Measurements from ENCODE around the gene MISP.

The MISP gene

DNA sequence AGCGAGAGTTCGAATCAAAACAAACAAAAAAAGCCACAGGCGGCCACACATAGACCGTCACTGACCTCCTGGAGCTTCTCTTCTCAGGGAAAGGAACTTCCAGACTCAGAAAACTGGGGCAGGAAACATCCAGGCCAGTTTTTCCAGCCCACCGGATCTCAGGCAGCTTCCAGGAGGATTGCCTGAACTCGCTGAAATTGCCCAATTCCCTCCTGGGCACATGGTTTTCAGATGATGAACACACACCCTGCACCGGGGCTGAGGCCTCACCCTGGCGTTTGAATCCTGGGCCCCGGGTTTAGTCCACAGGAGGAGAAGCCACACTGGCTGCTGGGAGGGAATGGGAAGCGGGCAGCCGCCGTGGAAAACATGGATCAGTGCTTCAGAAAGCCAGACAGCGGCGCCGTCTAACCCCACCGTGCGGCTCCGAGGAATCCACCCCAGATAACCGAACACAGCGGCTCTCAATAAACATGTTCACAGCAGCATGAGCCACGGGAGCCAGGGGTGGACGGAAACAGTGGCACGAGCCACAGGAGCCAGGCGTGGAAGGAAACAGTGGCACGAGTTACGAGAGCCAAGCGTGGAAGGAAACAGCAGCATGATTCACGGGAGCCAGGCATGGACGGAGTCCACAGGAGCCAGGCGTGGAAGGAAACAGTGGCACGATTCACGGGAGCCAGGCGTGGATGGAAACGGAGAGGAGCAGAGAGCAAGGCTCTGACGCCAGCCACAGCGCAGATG, 28.2 kb downstream of the MISP start:
- no peak for DNase-seq

DNA sequence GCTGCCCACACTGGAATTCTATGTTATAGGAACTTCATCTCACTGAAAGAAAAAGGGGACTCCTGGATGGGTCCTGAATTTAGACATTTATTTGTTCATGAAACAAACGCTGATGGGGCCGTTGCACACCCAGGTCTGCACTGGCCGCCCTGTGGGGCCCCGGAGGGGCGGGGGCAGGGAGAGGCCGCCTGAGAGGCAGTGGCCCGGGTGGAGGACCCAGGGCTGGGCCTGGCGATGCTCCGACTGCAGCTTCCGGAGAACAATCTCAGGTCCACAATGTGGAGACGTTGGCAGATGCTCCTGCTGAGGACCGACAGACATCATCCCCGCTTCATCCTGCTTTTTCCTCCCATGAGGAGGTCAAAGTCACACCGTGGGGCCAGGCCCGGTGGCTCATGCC, 30.0 kb downstream of the MISP start:
- DNase-seq: no peak

DNA sequence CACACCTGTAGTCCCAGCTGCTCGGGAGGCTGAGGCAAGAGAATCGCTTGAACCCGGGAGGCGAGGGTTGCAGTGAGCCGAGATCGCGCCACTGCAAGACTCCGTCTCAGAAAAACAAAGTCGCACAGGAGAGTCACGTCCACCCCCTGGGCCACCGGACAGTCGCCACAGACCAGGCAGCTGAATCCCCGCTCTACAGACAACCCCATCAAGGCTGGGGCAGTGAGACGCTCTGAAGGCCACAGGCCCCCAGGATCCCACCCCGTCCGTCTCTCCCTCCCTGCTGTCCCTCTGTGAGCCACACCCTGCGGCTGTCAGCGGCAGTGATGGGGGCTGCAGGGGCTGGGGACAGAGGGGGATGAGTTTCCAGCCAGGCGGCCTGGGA, 30.9 kb downstream of the MISP start:
- no peak for DNase-seq

DNA sequence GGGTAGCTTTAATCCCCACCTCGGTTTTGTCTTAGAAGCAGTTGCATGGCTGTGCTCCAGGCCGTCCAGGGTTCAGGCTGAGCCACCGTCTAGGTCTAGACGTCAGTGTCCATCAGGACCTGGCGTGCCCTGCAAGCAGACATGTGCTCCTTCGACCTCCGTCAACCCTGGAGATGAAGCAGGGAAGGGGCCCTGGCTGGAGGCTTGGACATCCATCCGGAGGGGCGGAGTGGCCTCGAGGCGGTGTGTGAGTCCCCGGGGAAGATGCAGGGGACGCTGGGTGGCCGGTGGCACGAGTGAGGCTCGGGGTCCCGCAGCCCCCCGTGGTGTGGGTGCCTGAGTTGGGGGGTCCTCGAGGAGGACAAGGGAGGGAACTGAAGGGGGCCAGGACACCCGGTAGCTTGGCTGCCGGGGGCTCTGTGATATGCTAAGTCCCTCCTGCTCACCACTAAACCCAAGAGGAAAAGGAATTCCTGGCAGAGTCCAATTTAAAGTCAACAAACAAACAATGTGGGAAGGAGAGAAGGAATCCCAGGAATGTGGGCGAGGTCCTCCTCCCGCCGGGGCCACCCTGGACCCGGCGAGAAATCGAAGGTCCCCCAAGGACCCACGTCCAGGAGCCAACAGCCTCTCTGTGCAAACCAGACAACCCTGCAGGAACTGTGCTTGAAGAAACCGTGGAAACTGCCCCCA, 31.4 kb downstream of the MISP start:
- no peak for DNase-seq

DNA sequence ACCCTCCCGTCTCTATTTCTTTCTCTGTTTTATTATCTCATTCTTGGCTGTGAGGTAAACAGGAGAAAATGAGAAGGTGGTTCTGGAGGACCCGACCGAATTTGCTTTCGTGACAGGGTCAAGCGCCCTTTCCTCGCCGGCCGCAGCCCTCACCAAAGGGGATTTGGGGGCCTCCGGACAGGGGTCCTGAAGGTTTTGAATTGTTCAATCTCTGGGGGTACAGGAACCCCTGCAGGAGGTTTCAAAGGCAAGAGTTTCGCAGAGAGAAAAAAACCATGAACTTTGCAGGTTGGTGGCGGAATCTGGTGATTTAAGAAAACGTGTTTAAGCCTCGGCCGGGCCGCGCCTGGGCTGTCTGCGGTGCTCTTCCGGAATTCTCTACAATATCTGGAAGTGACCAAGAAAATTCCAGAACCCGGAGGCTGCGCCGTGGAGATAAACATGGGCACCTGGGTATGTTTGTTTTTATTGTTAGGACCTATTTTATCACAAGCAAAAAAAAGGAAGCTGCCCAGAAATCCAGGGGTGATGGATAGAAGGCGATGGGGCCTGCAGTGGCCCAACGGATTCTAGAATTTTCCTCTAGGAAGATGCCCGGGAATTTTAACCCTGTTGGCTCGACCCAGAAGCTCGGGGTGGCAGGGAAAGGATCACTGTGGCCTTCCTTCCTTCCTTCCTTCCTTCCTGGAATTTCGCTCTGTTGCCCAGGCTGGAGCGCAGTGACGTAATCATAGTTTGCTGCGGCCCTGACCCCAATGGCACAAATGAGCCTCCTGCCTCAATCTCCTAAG, 32.2 kb downstream of the MISP start:
- no peak for DNase-seq

DNA sequence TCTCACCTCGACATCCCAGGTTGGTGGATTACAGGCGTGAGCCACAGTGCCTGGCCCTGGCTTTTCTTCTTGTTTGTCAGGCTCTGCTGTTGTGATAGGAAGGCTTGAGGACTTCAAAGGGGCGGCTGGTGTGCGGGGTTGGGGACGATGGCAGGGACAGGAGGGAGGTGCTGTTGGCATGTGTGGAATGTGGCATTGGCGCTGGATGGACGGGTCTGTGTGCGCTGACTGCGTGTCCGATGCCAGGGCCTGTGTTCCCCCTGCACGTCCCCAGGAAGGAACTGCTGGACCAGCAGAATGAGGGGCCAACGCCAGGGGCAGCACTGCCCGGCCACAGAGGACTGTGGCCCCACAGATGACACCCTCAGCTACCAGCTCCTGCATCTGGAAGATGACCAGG, 33.6 kb downstream of the MISP start:
- no peak for DNase-seq

DNA sequence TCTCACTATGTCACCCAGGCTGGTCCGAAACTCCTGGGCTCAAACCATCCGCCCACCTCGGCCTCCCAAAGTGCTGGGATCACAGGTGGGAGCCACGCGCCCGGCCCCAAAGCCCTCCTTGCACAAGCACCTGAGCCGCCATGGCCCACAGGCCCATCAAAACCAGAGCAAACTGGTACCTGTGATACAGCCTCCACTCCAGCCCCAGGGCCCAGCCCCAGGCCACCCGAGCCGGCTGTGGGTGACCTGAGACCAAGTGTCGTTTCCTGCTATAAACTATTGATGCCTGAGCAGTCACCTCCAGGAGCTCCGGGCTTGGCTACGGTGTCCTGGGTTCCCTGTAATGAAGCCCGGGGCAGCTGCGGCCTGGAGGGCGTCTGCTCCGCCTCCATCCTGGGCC, 36.6 kb downstream of the MISP start:
- no peak for DNase-seq

DNA sequence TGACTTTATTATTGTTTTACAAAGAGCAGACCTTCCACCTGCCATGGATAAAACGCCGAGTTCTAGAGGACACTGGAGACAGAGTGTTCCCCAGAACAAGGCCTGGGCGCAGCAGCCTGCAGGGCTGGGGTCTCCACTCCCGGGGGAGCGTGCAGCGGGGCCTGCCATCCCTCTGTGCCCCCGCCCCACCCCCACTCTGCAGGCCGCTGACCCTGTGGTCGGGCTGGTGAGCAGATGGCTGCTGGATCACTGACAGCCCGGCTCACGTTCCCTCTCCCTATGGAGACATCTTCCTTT, 37.7 kb downstream of the MISP start:
- DNase-seq: no peak

DNA sequence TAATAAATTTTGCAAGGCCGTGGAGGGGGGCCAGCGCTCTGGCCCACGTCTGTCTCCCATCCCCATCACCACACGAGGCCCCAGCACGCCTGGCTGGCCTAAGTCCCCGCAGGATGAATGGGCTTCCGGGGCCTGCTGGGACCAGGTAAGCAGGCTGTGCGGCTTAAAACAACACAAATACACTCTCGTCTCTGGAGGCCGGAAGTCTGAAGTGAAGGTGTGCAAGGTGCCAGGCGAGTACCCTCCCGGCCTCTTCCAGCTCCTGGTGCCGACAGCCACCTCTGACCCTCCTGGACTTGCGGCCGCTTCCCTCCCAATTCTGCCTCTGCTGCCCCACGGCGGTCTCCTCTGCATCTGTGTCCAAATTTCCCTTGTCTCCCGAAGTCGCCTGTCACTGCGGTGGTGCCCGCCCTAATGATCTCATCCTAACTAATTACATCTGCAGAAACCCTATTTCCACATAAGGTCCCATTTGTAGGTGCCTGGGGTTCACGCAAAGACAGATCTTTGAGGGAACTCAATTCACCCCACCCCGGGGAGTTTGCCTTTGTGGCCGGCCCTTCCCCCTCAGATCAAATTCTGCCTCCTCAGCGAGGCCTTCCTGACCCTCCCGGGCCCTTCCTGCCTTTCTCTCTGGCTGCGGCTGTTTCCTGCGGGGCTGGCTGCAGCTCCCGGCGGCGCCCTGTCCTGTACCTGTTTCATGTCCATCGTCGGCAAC, 38.2 kb downstream of the MISP start:
- no peak for DNase-seq

DNA sequence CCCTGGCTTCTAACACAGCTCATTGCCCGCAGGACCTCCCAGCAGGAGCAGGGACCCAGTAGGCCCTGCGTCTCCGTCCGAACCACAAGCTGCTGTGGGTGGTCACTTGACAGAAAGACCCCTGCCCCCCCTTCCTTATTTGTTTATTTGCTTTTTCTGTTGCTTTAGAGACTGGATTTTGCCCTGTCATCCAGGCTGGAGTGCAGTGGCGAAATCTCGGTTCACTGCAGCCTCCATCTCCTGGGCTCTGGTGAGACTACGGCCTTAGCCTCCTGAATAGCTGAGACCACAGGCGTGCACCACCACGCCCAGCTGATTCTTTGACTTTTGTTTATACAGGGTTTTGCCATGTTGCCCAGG, 38.8 kb downstream of the MISP start:
- DNase-seq: no peak

DNA sequence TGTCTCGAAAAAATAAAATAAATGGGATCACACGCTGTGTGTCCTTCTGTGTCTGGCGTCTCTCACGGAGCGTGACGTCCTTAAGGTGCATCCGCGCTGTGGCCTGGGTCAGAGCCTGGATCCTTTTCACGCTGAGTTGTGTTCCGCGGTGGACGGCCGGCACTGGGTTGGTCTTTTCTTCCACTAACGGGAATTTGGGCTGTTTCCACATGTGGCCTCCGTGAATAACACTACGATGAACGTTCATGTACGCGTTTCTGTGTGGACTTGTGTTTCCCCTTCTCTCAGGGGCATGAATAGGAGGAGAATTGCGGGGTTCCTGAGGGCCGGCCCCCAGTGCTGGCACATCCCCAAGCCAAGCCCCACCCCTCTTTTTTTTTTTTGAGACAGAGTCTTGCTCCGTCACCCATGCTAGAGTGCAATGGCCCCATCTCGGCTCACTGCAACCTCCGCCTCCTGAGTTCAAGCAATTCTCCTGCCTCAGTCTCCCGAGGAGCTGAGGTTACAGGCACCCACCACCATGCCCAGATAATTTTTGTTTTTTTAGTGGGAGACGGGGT, 40.2 kb downstream of the MISP start:
- no peak for DNase-seq

DNA sequence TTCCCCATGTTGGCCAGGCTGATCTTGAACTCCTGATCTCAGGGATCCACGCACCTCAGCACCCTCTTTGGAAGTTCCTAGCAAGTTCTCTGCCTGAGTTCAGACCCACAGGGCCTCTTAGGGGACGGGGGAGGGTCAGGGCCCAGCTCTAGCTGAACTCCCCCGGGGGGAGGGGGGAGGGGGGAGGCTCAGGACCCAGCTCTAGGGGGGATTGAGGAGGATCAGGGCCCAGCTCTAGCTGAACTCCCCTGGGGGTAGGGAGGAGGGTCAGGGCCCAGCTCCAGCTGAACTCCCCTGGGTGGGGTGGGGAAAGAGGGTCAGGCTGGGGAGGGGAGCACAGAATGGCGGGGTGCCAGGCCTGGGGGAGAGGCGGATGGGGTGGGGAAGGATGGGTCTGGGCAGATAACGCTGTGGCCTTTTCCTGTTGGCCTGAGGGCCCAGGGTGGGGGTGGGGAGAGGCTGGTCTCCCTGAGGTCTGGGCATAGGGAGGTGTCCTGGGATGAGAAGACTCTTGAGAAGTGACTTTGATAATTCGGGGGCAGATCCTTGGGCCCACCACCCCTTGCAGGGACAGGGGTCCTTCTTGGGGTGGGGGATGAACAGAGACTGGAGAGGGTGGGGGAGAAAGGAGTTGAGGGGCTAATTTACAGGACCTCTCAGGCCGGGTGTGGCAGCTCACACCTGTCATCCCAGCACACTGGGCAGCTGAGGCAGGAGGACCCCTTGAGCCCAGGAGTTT, 40.8 kb downstream of the MISP start:
- no peak for DNase-seq

DNA sequence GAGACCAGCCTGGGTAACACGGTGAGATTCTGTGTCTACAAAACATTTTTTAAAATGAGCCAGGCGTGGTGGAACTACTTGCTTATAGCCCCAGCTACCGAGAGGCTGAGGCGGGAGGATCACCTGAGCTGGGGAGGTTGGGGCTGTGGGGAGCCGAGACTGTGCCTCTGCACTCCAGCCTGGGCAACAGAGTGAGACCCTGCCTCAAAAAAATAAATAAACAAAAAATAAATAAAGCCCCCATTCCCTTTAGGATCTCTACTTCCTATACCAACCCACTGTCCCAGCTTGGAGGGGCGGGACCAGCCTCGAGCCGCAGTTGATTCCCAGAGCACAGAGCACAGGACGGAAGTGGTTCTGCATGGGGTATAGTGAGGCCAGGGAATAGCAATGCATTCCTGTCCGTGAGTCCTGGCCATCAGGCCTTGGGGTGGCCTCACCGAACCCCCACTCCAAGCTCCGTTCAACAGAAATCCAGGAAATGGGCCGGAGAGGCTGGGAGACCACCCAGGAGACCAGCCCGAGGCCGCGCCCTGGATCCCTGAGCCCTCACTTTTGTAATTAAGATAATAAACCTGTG, 41.5 kb downstream of the MISP start:
- no peak for DNase-seq

DNA sequence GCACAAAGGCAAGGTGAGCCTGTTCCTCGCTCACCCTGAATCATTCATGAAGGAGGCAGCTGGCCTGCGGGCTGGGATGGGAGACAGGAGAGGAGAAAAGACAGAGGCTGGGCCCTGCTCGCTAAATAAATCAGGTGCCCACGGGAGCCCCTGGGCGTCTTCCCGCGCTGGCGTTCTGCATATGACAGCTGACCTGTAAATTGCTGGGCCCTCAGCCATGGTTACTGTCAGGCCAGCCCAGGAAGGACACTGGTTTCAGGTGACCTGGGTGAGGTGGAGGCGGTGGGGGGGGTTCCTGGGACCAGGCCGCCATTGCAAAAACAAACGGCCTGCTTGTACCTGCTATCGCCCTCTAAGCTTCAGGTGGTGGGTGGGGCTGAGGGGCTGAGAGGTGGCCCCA, 42.9 kb downstream of the MISP start:
- no peak for DNase-seq

DNA sequence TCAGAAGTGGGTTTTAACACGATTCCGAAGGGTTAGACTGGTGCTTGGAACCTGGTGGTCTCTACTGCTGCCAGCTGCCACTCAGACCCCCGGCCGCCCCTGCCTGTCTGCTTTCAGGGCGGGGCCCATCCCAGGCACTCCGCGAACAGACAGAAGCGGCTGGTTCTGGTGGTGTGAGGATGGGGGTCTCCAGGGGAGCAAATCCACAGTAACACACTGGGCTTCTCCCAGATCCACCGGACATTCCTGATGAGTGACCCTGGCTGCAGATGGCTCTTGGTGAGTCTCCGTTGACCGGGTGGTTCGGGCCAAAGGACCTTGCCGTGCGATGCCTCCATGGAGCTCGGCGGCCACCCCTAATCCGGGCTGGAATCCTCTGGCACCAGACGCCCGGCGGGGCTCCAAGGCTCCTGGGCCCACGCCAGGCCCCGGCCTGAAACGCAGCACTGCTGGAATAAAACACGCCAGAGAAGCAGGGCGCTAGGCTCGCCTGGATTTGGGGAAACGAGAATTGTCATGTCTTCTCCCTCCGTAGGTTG, 44.2 kb downstream of the MISP start:
- no peak for DNase-seq

DNA sequence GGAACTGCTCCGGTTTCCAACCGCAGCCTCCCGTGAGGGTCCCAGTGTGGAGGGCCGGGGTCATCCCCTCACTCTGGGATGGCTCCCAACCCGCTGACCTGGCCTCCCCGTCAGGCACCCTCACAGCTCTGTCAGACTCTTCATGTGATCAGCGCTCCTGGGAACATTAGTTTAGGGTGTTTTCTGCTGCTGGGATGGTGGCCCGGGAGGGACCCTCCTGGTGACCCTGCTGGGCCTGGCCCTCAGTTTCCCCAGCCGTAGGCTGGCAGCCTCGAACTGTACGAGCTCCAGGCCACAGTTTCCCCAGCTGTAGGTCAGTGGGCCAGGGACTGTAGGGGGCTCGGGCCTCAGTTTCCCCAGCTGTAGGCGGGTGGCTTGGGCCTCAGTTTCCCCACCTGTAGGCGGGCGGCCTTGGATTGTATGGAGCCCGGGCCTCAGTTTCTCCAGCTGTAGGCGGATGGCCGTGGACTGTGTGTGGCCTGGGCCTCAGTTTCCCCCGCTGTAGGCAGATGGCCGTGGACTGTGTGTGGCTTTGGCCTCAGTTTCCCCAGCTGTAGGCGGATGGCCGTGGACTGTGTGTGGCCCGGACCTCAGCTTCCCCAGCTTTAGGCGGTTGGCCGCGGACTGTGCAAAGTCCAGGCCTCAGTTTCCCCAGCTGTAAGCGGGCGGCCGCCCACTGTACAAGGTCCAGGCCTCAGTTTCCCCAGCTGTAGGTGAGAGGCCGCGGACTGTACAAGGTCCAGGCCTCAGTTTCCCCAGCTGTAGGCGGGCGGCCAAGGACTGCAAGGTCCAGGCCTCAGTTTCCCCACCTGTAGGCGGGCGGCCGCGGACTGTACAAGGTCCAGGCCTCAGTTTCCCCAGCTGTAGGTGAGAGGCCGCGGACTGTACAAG, 45.0 kb downstream of the MISP start:
- DNase-seq: no peak

DNA sequence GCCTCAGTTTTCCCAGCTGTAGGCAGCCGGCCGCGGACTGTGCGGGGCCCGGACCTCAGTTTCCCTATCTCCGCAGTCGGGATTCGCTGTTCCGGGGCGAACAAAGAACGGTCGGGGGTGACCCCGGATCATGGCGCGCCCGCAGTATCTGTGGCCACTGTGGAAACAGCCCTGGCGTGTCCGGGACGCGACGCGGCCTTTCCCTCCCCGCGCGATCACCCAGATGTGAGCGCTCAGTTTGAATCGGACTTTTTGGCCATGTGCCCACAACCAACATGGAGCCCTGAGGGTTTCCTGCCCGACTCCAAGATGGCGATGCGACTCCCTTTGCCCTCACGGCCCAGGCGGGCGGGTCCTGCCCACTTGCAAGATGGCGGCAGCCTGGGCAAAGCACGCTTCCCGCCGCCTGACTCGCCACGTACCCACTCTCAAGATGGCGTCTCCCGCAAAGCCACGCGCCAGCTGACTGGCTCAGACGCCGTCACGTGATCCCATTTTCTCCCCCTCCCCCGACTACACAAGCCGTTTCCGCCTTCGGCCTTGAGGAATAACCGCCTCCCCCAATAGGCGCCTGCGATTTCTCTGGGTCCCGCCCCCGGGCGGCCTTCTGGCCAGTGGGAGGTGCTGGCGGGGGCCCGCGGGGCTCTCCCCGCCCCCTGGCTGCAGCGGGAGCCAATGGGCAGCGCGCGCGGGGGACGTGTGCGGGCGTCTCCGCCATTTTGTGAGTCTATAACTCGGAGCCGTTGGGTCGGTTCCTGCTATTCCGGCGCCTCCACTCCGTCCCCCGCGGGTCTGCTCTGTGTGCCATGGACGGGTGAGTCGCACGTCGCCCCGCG, 46.0 kb downstream of the MISP start, which contains the start of gene PTBP1:
TSS of gene PTBP1 (plus strand) at position 761 of the 836 bp plus-strand sequence. CDS start at position 807, 46 bp downstream.
- DNase-seq: peak; percentile 99

DNA sequence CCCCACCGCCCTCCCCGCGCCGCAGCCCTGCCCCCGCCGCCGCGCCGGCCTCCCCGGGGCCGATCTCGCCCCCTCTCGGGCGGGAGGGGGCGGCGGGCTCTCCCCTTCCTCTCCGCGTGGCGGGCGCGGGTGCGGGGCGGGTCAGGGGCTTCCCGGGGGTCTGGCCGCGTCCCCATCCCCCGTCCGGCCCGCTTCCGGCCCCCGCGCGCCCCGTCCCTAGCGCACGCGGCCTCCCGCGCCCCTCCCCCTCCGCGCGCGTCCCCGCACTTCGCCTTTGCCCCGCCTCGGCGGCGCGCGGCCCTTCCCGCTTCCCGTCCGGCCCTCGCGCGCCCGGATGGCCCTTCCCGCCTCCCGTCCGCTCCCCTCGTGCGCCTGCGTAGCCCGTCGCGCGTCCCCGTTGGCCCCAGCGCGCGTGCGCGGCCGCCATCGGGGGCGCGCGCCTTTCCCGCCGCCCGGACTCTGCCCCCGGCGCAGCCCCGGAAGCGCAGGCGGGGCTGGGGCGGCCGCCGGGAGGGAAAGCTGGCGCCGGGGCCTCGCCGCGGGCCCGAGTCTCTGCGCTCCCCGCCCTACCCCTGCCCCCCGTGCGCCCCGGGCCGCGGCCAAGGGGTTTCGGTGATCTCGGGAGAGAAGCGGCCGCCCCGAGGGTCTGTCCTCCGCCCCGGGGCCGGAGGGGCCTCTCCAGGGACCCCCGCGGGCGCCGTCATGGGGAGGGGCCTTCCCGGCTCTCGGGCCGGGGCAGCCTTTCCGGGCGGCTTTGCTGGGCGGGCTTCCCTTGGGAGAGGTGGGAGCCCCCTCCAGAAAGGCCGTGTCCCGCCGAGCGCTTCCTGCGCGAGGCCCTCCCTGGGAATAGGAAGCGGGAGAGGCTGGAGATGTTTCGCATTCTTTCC, 46.9 kb downstream of the MISP start:
- peak; percentile 86 for DNase-seq

All from NK-92 treated with Interleukin-12 subunit alpha and Interleukin-12 subunit beta, amount 100 ng/mL, for 24 hours (cell line).